Measurements from ENCODE around the gene PTPN13.

Gene PTPN13

GRCh38 chr4:86769794-86770193 lies 175.7 kb downstream of the PTPN13 start:
- TF ChIP-seq POLR2A (IDR thresholded peaks at IDR 0.05; ENCODE audit: extremely low read depth, insufficient read length) (no peak), MYC (IDR thresholded peaks at IDR 0.05; ENCODE audit: low read depth, low read length) (no peak), CTCF (IDR thresholded peaks at IDR 0.05; ENCODE audit: low read depth, low read length) (no peak), MAX (IDR thresholded peaks at IDR 0.05; ENCODE audit: low read depth, low read length) (no peak)
- no peak overlapping the region for H3K4me3 ChIP-seq (ENCODE audit: low read depth, low read length)
- DNase-seq (ENCODE audit: low read depth): no peak

- TF ChIP-seq CTCF (IDR thresholded peaks at IDR 0.05; ENCODE audit: low read depth, low read length): no peak
- no peak for TF ChIP-seq POLR2A (IDR thresholded peaks at IDR 0.05; ENCODE audit: extremely low read depth, insufficient read length)
- TF ChIP-seq MYC (IDR thresholded peaks at IDR 0.05; ENCODE audit: low read depth, low read length): no peak
- TF ChIP-seq MAX (IDR thresholded peaks at IDR 0.05; ENCODE audit: low read depth, low read length): no peak
- no peak for DNase-seq (ENCODE audit: low read depth)
- no peak overlapping the region for H3K4me3 ChIP-seq (ENCODE audit: low read depth, low read length)
These were observed 177.0 kb downstream of the PTPN13 start for GRCh38 chr4:86771141-86771540.

- H3K4me3 ChIP-seq (ENCODE audit: low read depth, low read length): no peak overlapping the region
- DNase-seq (ENCODE audit: low read depth): no peak
- TF ChIP-seq MAX (IDR thresholded peaks at IDR 0.05; ENCODE audit: low read depth, low read length): no peak
- no peak for TF ChIP-seq MYC (IDR thresholded peaks at IDR 0.05; ENCODE audit: low read depth, low read length)
- no peak for TF ChIP-seq CTCF (IDR thresholded peaks at IDR 0.05; ENCODE audit: low read depth, low read length)
- TF ChIP-seq POLR2A (IDR thresholded peaks at IDR 0.05; ENCODE audit: extremely low read depth, insufficient read length): no peak
These were observed 180.9 kb downstream of the PTPN13 start for GRCh38 chr4:86775061-86775460.

GRCh38 chr4:86778175-86778574 lies 184.1 kb downstream of the PTPN13 start:
- H3K4me3 ChIP-seq (ENCODE audit: low read depth, low read length): no peak overlapping the region
- DNase-seq (ENCODE audit: low read depth): no peak
- TF ChIP-seq POLR2A (IDR thresholded peaks at IDR 0.05; ENCODE audit: extremely low read depth, insufficient read length) (no peak), MAX (IDR thresholded peaks at IDR 0.05; ENCODE audit: low read depth, low read length) (no peak), MYC (IDR thresholded peaks at IDR 0.05; ENCODE audit: low read depth, low read length) (no peak), CTCF (IDR thresholded peaks at IDR 0.05; ENCODE audit: low read depth, low read length) (no peak)

GRCh38 chr4:86788826-86789225 lies 194.7 kb downstream of the PTPN13 start:
- TF ChIP-seq POLR2A (IDR thresholded peaks at IDR 0.05; ENCODE audit: extremely low read depth, insufficient read length) (no peak), MAX (IDR thresholded peaks at IDR 0.05; ENCODE audit: low read depth, low read length) (no peak), CTCF (IDR thresholded peaks at IDR 0.05; ENCODE audit: low read depth, low read length) (no peak)
- DNase-seq (ENCODE audit: low read depth): no peak
- no peak overlapping the region for H3K4me3 ChIP-seq (ENCODE audit: low read depth, low read length)

GRCh38 chr4:86791126-86791525 lies 197.0 kb downstream of the PTPN13 start:
- no peak overlapping the region for H3K4me3 ChIP-seq (ENCODE audit: low read depth, low read length)
- TF ChIP-seq POLR2A (IDR thresholded peaks at IDR 0.05; ENCODE audit: extremely low read depth, insufficient read length) (no peak), MYC (IDR thresholded peaks at IDR 0.05; ENCODE audit: low read depth, low read length) (no peak), CTCF (IDR thresholded peaks at IDR 0.05; ENCODE audit: low read depth, low read length) (no peak), MAX (IDR thresholded peaks at IDR 0.05; ENCODE audit: low read depth, low read length) (no peak)
- DNase-seq (ENCODE audit: low read depth): peak; percentile 8

All from NB4 (cell line).